Kidney tubule cell (primary cell): ENCODE data around the gene CHSY1.
A peak's percentile ranks its signal among the peaks of the same experiment; 100 is the strongest.

Experiments
- DNase-seq: peaks from one replicate; pipeline ENCODE4 v3.0.0-alpha.2; 2018; ENCODE audit warnings: low spot score

Gene CHSY1

DNA sequence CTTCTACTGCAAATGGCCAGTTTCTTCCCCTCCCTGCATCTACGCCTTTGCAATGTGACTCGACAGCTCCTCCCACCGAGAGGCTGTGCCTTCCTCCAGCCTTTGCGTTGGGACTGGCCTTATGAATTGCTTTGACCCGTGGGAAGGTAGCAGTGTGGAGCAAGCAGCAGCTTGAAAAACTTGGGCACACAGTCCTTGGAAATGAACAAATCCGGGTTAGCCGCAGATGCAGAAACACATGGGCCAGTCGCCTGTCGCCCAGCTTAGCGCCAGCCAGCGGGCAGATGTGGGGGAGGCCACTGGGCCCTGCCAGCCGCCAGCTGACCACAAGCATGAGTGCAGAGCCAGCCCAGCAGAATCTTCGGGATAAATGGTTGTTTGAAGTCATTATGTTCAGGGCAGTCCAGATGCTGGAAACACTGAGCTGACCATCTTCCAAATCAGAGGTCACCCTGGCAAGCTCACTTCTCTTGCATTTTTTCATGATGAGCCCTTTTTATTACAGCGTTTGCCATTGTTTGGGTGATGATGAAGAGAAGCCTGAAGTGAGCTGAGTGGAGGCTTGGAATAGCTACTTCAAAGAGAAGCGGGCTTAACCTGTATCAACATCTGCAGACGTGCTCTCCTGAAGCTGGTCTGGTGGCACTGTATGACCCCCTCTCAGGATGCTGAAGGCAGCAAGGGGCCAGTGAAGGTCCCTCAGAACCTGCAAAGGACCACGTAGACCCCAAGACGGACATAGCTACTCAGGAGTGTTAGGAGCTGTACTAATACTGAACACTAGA lies 15.7 kb upstream of the CHSY1 start:
- DNase-seq = no peak

DNA sequence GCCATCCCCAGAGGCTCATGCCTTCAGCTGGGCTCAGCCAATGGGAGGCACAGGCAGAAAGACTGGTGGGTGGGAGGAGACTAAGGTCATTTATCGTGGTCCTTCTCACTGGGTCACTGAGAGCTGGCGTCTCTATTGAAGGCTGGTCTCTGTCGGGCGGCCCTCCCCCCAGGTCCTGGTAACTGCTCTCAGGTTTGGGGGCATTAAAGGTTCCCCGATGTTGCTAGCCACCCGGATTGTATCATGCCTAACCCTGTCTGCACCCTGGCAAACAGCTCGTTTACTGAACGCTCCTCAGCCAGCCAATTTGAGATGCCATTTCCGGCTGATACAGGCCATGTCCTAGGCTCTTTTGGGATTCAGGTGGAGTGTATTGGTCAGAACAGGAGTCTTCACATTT lies 14.9 kb upstream of the CHSY1 start:
- no peak for DNase-seq

DNA sequence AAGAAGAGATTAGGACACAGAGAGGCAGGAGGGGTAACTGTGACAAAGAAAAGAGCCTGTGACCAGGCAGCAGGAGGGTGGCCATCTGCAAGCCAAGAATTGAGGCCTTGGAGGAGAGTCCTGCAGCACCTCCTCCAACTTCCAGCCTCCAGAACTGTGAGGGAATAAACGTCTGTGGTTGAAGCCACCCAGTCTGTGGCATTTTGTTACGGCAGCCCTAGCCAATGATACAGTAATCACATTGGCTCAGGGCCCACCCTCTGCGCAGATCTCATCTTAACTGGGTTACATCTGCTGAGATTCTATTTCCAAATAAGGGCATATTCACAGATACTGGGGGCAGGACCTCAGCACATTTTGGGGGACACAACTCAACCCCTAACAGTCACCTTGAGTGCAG lies 14.2 kb upstream of the CHSY1 start:
- DNase-seq = no peak

DNA sequence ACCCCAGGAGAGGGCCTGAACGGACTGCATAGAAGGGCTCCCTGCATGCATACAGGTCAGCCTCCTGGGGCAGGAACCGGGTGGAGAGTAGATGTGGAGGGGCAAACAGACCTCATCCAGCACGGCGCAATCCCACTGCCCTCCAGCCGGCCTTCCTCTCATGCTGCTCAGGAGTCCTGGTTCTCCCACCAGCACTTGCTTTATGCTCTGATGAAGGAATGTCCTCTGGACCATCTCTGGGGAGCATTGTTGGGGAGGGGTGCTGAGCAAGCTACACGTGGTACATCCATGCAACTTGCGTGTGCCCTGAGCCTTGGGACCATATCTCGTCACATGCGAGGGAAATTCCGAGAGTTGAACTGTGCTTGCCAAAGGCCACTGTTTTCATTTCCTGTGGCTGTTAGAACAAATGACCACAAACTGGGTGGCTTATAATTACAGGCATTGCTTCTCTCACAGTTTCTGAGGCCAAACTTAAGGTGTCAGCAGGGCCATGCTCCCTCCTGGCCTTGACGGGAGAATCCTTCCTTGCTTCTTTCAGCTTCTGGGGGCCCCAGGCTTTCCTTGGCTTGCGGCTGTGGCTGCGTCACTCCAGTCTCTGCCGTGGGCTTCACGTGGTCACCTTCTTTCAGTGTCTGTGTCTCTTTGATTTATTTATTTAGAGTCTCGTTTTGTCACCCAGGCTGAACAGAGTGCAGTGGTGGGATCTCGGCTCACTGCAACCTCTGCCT lies 13.2 kb upstream of the CHSY1 start:
- no peak for DNase-seq

DNA sequence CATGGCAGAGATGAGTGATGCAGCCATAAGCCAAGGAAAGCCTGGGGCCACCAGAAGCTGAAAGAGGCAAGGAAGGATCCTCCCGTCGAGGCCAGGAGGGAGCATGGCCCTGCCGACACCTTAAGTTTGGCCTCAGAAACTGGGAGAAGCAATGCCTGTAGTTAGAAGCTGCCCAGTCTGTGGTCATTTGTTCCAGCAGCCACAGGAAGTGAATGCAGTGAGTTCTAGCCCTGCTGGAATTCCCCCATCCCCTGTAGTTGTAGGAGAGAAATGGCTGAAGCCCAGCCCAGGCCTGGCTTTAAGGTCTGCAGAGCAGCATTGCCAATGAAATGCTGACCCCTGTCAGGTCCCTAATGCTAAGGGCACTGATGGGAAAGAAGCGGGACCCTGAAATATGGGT lies 12.2 kb upstream of the CHSY1 start:
- peak; percentile 36 for DNase-seq

DNA sequence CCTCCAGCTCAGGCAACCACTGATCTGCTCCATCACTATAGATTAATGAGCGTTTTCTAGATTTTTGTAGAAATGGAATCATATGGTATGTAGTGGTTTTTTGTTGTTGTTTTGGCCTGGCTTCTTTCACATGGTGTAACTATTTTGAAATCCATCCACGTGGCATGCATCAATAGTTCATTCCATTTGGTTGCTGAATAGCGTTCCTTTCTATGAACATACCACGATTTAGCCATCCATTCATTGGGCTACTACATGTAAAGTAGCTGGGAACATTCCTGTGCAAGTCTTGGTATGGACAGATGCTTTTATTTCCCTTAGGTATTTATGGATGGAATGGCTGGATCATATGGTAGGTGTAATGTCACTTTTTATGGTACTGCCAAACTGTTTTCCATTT lies 10.7 kb upstream of the CHSY1 start:
- DNase-seq = no peak

DNA sequence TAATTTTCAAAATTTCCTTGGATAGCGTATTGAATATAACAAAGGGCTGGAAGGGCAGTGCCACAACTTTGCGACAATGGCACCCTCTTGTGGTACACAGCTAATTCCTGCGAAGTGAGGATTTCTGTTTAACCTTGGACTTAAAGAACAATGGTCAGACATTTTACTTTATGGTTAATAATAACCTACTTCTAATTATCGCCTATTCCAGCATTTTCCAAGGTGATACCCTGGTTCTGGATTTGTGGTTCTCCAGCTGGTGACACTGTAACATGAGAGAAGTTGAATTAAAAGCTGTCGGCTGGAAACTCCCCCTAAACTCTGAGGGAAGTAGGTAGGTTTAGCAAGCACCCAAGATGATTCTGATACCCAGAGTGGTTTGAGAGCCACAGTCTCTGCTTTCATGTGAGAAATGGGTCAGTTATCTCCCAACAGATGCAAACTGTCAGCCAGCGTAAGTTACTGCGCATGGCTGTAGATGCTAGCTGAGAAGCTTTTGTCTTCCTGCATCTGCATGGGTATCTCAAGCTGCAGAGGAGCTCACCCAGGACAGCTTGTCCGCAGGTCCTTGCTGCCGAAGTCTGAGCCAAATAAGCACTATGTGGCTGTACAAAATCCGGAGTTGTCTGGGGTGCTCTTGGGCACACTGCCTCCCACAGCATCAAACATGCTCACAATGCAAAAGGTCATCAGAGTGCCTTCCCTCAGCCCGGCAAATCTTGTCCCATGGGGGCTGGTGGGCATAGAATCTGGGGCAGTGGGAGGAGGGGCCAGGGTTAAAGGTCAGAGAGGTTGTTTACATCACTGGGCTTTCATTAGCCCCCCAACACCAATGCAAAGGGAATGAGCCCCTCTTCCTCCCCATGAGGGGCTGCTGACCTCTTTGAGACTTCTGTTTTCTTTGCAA lies 6.6 kb upstream of the CHSY1 start:
- DNase-seq = peak; percentile 71

DNA sequence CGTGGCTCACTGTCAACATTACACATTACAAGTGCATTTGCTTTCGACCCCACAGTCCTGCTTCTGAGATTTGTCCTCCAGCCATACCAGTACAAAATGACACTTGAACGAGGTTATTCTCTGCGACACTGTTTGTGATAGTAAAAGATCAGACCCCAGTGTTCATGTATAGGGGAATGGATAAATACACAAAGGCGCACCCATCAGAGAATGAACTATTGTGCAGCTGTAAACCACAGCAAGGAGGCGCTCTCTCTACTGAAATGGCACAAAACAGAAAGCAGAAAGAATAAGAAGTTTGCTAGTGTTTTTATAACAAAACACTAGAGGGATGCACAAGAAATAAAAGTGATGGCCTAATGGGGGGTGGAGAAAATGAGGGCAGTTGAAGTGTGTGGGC lies 4.9 kb upstream of the CHSY1 start:
- no peak for DNase-seq

DNA sequence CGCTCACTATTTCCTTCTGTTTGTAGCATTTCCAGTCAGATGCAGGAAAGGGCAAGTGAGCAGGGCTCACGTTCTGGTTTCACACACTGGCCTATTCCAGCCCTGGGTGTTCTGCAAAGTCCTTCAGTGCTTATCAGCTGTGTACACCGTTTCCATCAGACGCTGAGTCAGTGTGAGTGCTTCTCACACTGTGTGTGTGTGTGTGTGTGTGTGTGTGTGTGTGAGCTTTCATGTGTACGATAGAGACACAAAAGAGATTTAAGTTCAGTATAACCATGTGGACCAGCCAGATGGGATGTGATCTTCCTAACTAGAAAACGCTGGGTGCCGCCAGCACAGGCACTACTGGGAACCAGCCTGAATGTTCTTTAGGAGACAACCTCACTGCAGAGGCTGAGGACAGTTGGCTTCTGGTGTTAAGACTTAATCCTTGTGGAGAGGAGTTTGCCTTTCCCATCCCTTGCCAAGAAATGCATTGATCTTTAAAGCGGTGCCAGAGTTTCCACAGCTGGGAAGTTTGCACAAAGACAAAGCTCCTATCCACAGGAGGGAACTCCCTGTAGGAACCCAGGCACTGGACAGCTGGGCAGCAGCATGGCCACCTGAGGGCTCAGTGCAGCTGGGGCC lies 3.9 kb upstream of the CHSY1 start:
- no peak for DNase-seq

DNA sequence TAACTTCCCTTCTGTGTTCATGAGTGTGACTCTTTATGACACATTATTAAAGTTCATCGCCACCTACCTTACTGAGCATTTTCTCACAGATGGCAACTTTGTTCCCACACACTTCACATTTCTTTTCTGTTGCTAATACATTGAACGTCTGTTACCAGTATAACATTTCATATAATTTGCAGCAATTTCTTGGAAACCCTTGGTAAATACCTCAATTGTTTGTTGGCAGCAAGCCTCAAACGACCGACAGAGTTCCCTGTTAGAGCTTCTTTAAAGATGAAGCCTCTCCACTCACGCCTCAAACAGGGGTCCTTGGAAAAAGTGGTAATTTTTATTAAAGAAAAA lies 3.2 kb upstream of the CHSY1 start:
- DNase-seq = no peak

DNA sequence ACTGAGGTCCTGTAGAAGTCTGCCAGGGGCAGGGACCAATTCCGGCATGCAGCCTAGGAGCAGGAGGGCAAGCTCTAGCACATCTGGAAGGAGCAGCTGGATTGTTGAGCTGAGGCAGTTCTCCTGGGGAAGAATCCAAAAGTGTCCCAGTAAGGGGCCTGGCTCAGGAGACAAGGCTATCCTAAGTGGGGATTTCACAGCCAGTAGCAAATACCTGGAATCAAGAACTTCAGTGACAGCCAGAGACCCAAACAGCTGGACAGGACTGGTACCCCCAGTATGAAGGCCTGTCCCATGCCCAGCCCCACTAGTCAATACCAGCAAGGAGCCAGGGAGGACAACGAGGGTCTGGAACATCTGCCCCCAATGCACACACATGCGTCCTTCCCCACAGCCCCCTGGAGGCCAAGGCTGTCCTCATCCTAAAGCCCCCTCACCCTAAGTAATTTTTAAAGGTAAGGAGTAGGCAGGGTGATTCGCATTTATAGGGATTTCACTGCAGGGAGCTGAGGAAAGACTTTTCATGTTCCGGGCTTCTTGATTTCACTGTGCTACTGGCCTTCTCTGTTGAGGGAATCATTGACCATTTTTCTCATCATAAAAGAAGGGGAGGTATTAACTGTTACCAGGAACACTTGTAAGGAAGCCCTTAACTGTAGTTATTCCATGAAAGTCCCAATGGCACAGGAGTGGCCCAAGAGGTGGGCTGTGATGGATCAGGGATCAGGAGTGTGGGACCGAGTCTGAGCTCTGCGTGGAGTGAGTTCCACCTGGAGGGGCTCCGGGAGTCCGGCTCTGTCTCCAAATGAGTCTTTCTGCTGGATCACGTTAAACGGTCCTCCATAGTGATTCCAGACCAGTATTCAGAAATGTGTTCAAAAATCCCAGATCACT lies 2.6 kb upstream of the CHSY1 start:
- DNase-seq = no peak

DNA sequence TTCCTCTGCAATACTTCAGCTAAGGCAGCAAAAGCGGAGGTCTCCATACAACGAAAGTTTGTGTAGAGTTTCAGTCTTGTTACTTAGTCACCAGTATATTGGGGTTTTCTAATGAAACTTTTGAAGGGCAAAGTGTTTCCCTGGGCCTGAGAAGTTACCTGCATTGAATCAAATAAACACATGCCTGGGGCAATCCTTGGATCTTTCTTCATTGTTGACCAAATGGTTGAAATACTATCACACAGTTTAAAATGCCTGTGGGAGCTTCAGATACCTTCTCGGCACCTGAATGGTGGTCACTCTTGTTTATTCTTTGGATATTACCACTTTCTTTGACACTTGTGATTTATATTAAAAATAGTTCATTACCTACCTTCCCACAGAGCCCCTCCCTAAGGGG lies 988 bp upstream of the CHSY1 start:
- DNase-seq = no peak

DNA sequence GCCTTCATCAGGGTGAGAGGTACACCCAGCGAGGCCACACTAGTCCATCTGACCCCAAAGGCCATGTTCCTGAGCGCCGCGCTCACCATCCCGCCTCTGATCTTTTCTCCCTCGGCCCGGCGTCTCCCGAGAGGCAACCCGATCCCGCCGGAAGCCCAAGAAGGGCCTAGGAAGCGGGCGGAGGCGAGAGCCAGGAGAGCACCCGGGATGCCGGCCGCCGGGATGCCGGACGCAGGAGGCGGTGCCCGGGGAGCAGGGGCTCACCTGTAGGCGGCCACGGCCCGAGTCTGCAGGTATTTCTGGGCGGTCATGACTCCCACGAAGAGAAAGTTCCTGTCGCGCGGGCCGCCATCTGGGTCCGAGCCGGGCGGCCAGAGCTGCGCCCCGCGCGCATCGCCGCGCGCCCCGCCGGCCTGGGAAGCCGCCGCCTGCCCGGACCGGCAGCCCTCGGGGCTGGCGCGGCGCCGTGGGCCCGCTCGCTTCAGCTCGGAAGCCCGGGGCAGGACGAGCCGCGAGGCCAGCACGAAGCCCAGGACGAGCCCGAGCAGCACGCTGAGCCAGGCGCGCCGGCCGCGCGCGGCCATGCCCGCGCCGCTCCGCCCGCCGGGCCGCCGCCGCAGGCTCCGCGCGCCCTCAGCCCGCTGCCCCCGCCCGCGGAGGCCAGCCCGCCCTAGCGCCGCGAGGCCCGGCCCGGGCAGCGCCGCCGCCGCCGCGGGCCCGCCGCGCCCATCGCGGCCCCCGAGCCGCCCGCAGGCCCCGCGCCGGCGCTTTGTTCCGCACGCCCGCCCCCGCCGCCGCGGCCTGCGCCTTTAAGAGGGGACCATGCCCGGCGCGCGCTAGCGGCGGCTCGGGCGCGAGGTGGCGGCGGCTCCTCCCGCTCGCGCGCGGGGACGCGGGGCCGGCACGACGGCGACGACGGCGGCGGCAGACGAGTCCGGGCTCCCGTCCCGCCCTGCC lies 697 bp downstream of the CHSY1 start:
- DNase-seq = peak; percentile 59

DNA sequence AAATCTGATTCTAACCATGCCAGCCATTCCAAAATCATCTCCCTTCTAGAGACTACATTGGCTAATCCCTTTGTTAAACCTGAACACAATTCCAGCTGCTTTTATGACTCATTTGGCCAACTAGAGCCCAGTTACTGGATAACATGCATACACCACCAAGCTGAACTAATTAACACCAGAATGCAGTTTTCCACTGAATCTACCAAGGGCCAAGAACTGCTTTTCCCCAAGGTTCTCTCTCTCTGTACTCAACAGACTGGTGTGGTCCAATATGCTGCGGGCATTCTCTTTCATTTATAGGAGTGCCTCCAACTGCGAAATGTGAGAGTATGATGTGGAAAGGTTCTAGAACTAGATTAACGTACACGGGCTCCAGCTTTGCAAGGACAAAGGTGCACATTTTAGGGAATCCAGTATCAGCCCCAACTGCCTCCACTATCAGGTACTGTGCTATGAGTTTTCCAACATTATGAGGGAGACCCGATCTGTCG lies 1.5 kb downstream of the CHSY1 start:
- DNase-seq = peak; percentile 80

DNA sequence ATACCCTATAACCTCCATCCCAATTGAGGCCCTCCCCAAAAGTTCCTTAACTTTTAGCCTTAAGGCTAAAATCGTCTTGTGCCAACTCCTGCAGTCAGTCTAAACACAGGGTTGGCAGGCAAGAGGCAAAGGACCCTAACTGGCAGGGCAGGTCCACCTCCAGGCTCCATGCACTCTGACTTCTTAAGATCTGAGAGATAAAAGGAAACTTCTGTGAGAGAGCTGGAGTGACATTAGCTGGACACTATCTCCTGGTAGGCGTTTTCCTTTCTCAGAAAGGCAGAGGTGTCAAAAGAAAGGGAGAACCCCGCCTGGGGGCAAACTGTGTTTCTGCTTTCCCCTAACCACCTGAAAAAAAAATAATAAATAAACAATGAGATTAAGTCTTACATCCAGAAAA lies 3.6 kb downstream of the CHSY1 start:
- DNase-seq = no peak

DNA sequence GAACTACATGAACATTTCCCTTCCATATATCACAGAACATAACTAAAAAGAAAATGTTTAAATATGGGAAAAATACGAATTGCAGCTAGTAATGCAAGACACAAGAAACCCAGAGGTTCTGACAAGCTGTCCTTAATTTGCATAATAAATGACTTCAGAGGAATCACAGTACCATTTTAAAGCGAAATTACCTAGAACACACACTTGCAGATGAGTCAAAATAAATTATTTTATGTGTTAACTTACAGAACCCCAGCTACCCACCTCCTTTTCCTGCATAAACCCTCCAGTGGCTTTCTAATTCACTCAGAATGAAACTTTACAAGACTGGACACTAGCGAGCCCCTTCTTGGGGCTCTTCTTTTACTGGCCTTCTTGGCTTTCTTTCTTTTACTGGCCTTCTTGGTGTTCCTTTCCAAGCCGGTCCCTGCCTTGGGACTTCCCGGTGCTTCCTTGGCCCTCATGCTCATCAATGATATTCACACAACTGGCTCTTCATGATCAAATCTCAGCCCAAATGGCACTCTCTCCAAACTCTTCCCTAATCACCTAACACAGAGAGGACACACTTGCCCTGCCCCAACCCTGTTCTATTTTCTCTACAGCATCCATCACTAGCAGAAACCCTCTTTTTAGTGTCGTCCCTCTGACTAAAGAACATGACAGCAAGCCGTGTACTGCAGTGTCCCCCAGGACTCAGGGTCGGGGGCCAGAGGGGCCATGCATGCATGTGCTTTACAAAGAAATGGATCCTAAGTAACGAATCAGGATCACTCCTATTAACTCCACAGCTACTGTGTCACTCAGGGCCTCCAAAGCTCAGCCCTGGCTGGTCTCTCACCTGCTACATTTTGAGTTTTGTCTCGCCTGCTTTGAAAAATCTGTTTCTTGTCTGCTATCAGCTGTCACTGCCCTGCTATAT lies 4.8 kb downstream of the CHSY1 start:
- no peak for DNase-seq

DNA sequence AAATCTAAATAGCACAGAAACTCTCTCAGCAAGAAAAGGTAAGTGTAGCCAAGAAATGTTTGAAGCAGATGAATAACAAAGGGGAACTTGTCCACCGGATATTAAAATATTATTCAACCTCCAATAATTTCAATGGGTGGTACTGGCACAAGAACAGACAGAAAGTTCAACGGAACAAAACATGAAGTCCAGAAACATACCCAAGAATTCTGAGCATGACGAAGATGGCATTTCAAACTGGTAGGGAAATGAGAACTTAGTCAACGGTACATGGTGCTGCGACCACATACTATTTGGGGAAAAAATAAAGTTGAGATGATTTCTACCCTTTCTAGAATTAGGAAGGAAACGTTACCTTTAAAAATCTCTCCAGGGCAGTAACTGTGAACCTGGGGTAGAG lies 5.5 kb downstream of the CHSY1 start:
- no peak for DNase-seq

DNA sequence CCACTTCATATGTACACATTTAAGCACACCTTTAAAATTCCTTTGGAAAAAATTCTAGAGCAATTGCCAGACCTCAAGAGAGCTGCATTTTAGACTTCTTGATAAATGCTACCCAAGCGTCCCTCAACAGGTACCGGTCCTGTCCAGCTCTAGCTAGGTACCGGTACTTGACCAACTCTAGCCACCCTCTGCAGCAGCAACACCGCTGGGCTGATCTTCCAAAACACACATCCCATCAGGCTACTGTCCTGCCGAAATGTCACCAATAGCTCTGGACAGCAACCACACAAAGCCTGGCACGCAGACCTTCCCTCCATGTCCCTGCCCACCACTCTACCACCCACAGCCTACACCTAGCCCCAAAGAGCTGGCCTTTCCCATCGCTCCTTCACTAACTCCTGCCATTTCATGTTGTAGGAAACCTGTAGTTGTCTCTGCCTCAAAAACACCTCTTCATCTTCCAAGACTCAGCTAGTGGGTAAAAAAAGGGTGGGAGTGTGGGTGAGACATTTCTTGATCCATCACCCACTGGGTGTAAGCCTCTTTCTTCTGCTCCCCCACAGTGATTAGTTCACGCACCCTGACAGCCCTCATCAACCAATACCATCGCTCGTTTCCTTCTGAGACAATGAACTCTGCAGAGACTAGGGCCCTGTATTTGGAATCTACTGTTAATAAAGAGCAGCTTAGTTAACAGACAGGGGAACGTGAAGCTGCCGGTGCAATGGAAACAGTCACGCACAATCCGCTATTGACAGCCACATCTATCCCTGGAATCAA lies 6.8 kb downstream of the CHSY1 start:
- DNase-seq = no peak
